ENCODE measurements around the gene SLC35D3. TPM values are rescaled to one million over a fixed set of nuclear protein-coding genes. Genes with fewer than 3 reads are reported as not detected.

SLC35D3 gene
- total and polyA plus RNA-seq, 4 experiments from 2014 or later = not detected

GRCh38 chr6:136889271-136890193 lies 32.6 kb upstream of the SLC35D3 start:
- no peaks in the 10 kb centered on the region for H3K4me1 ChIP-seq (ENCODE audit: insufficient read depth, low read length)
- no peaks in the 10 kb centered on the region for H3K27me3 Mint-ChIP-seq
- no peak overlapping the region for H3K27ac Mint-ChIP-seq
- ChIA-PET CTCF (ENCODE audit: partially characterized antibody) (interaction anchor here (2.5 kb wide), 1 partner anchor 245 kb away, joined by 5 read pairs; no protein-coding TSS in a partner anchor), POLR2A (ENCODE audit: partially characterized antibody) (no interaction called here)
- intact Hi-C loops (cut with micrococcal nuclease) = no loop called here
- no peak overlapping the region for H3K27ac ChIP-seq (ENCODE audit: low read depth, low read length)
- H3K4me3 Mint-ChIP-seq = no peak overlapping the region
- peaks cover 7 to 29% of the 10 kb centered on the region in 2 donors for H3K36me3 Mint-ChIP-seq
- no peaks in the 10 kb centered on the region for H3K27me3 ChIP-seq (ENCODE audit: insufficient read depth, low read length)
- no peaks in the 10 kb centered on the region for H3K9me3 Mint-ChIP-seq
- DNase-seq = no peak
- no peaks in the 10 kb centered on the region for H3K9me3 ChIP-seq (ENCODE audit: control insufficient read depth in 1 of 2, low read length in 2 of 2)
- H3K4me1 Mint-ChIP-seq = no peaks in the 10 kb centered on the region
- H3K36me3 ChIP-seq (ENCODE audit: insufficient read depth, low read length) = no peaks in the 10 kb centered on the region
- H3K4me3 ChIP-seq (ENCODE audit: low read length in 2 of 2) = no peak overlapping the region

- POLR2A ChIA-PET (ENCODE audit: partially characterized antibody) = no interaction called here
- Mint-ChIP-seq H3K27ac (peak overlapping the region in 1 of 7 donors; percentile 31), H3K36me3 (peaks cover 7 to 29% of the 10 kb centered on the region in 2 donors)
These were observed 31.8 kb upstream of the SLC35D3 start for GRCh38 chr6:136890194-136890839.

GRCh38 chr6:136890986-136891385 lies 31.1 kb upstream of the SLC35D3 start:
- H3K4me3 ChIP-seq (ENCODE audit: low read length in 2 of 2) = no peak overlapping the region
- ChIA-PET POLR2A (ENCODE audit: partially characterized antibody) (no interaction called here), CTCF (ENCODE audit: partially characterized antibody) (no interaction called here)
- peaks cover 7 to 25% of the 10 kb centered on the region in 2 donors for H3K36me3 Mint-ChIP-seq
- H3K4me3 Mint-ChIP-seq = no peak overlapping the region
- H3K27ac ChIP-seq (ENCODE audit: low read depth, low read length) = no peak overlapping the region
- no peaks in the 10 kb centered on the region for H3K4me1 ChIP-seq (ENCODE audit: insufficient read depth, low read length)
- no peaks in the 10 kb centered on the region for H3K27me3 Mint-ChIP-seq
- H3K27me3 ChIP-seq (ENCODE audit: insufficient read depth, low read length) = no peaks in the 10 kb centered on the region
- H3K27ac Mint-ChIP-seq = no peak overlapping the region
- H3K9me3 ChIP-seq (ENCODE audit: control insufficient read depth in 1 of 2, low read length in 2 of 2) = no peaks in the 10 kb centered on the region
- DNase-seq = no peak
- H3K36me3 ChIP-seq (ENCODE audit: insufficient read depth, low read length) = no peaks in the 10 kb centered on the region
- intact Hi-C loops (cut with micrococcal nuclease) = no loop called here
- no peaks in the 10 kb centered on the region for H3K9me3 Mint-ChIP-seq
- H3K4me1 Mint-ChIP-seq = no peaks in the 10 kb centered on the region

More at GRCh38 chr6:136890194-136890839, 31.8 kb upstream of the SLC35D3 start:
- CTCF ChIA-PET (ENCODE audit: partially characterized antibody) = interaction anchor here (2.5 kb wide), 1 partner anchor 245 kb away, joined by 5 read pairs; no protein-coding TSS in a partner anchor
- H3K27me3 ChIP-seq (ENCODE audit: insufficient read depth, low read length) = no peaks in the 10 kb centered on the region
- intact Hi-C loops (cut with micrococcal nuclease) = no loop called here
- no peak for DNase-seq
- H3K4me3 ChIP-seq (ENCODE audit: low read length in 2 of 2) = no peak overlapping the region
- Mint-ChIP-seq H3K9me3 (no peaks in the 10 kb centered on the region), H3K27me3 (no peaks in the 10 kb centered on the region), H3K4me1 (no peaks in the 10 kb centered on the region), H3K4me3 (no peak overlapping the region)
- H3K27ac ChIP-seq (ENCODE audit: low read depth, low read length) = no peak overlapping the region
- H3K36me3 ChIP-seq (ENCODE audit: insufficient read depth, low read length) = no peaks in the 10 kb centered on the region
- no peaks in the 10 kb centered on the region for H3K4me1 ChIP-seq (ENCODE audit: insufficient read depth, low read length)
- H3K9me3 ChIP-seq (ENCODE audit: control insufficient read depth in 1 of 2, low read length in 2 of 2) = no peaks in the 10 kb centered on the region

GRCh38 chr6:136893187-136893586 lies 28.9 kb upstream of the SLC35D3 start:
- no peak overlapping the region for H3K4me3 ChIP-seq (ENCODE audit: low read length in 2 of 2)
- POLR2A ChIA-PET (ENCODE audit: partially characterized antibody) = no interaction called here
- intact Hi-C loops (cut with micrococcal nuclease) = no loop called here
- no peaks in the 10 kb centered on the region for H3K27me3 ChIP-seq (ENCODE audit: insufficient read depth, low read length)
- peaks cover 8 to 19% of the 10 kb centered on the region in 2 donors for H3K36me3 Mint-ChIP-seq
- H3K27ac ChIP-seq (ENCODE audit: low read depth, low read length) = no peak overlapping the region
- no peak overlapping the region for H3K4me3 Mint-ChIP-seq
- peaks cover 3% of the 10 kb centered on the region for H3K36me3 ChIP-seq (ENCODE audit: insufficient read depth, low read length)
- DNase-seq = no peak
- no peak overlapping the region for H3K27ac Mint-ChIP-seq
- H3K9me3 ChIP-seq (ENCODE audit: control insufficient read depth in 1 of 2, low read length in 2 of 2) = no peaks in the 10 kb centered on the region
- H3K9me3 Mint-ChIP-seq = no peaks in the 10 kb centered on the region
- H3K27me3 Mint-ChIP-seq = no peaks in the 10 kb centered on the region
- no peaks in the 10 kb centered on the region for H3K4me1 ChIP-seq (ENCODE audit: insufficient read depth, low read length)
- CTCF ChIA-PET (ENCODE audit: partially characterized antibody) = interaction anchor here (1.1 kb wide), 1 partner anchor 76 kb away, joined by 3 read pairs; no protein-coding TSS in a partner anchor
- no peaks in the 10 kb centered on the region for H3K4me1 Mint-ChIP-seq

GRCh38 chr6:136895901-136896300 lies 26.2 kb upstream of the SLC35D3 start:
- H3K36me3 ChIP-seq (ENCODE audit: insufficient read depth, low read length) = peaks cover 9% of the 10 kb centered on the region
- Mint-ChIP-seq H3K36me3 (peaks cover 20 to 22% of the 10 kb centered on the region in 2 donors), H3K9me3 (no peaks in the 10 kb centered on the region), H3K4me3 (no peak overlapping the region), H3K27me3 (no peaks in the 10 kb centered on the region), H3K27ac (no peak overlapping the region), H3K4me1 (no peaks in the 10 kb centered on the region)
- no peaks in the 10 kb centered on the region for H3K4me1 ChIP-seq (ENCODE audit: insufficient read depth, low read length)
- CTCF ChIA-PET (ENCODE audit: partially characterized antibody) = no interaction called here
- H3K27me3 ChIP-seq (ENCODE audit: insufficient read depth, low read length) = no peaks in the 10 kb centered on the region
- intact Hi-C loops (cut with micrococcal nuclease) = no loop called here
- DNase-seq = no peak
- H3K27ac ChIP-seq (ENCODE audit: low read depth, low read length) = no peak overlapping the region
- H3K4me3 ChIP-seq (ENCODE audit: low read length in 2 of 2) = no peak overlapping the region
- POLR2A ChIA-PET (ENCODE audit: partially characterized antibody) = no interaction called here
- H3K9me3 ChIP-seq (ENCODE audit: control insufficient read depth in 1 of 2, low read length in 2 of 2) = no peaks in the 10 kb centered on the region

- Mint-ChIP-seq H3K4me3 (no peak overlapping the region), H3K4me1 (no peaks in the 10 kb centered on the region), H3K27ac (no peak overlapping the region), H3K27me3 (no peaks in the 10 kb centered on the region), H3K36me3 (peaks cover 28 to 32% of the 10 kb centered on the region in 2 donors), H3K9me3 (no peaks in the 10 kb centered on the region)
- ChIA-PET CTCF (ENCODE audit: partially characterized antibody) (interaction anchor here (0.5 to 0.9 kb wide), 2 partner anchors 42 to 52 kb away, joined by 3 read pairs; no protein-coding TSS in a partner anchor), POLR2A (ENCODE audit: partially characterized antibody) (no interaction called here)
- no peaks in the 10 kb centered on the region for H3K9me3 ChIP-seq (ENCODE audit: control insufficient read depth in 1 of 2, low read length in 2 of 2)
- H3K4me1 ChIP-seq (ENCODE audit: insufficient read depth, low read length) = no peaks in the 10 kb centered on the region
- H3K27ac ChIP-seq (ENCODE audit: low read depth, low read length) = no peak overlapping the region
- no peak for DNase-seq
- H3K27me3 ChIP-seq (ENCODE audit: insufficient read depth, low read length) = no peaks in the 10 kb centered on the region
- peaks cover 9% of the 10 kb centered on the region for H3K36me3 ChIP-seq (ENCODE audit: insufficient read depth, low read length)
- intact Hi-C loops (cut with micrococcal nuclease) = no loop called here
- H3K4me3 ChIP-seq (ENCODE audit: low read length in 2 of 2) = no peak overlapping the region
These were observed 25.0 kb upstream of the SLC35D3 start for GRCh38 chr6:136897071-136897470.

GRCh38 chr6:136901212-136901784 lies 20.8 kb upstream of the SLC35D3 start:
- no peak overlapping the region for H3K27ac ChIP-seq (ENCODE audit: low read depth, low read length)
- H3K27me3 ChIP-seq (ENCODE audit: insufficient read depth, low read length) = no peaks in the 10 kb centered on the region
- Mint-ChIP-seq H3K27me3 (no peaks in the 10 kb centered on the region), H3K4me3 (no peak overlapping the region), H3K36me3 (peaks cover 26 to 36% of the 10 kb centered on the region in 2 donors), H3K9me3 (no peaks in the 10 kb centered on the region), H3K4me1 (no peaks in the 10 kb centered on the region), H3K27ac (peak overlapping the region in 1 of 7 donors; percentile 9)
- no peak for DNase-seq
- ChIA-PET POLR2A (ENCODE audit: partially characterized antibody) (no interaction called here), CTCF (ENCODE audit: partially characterized antibody) (no interaction called here)
- no peaks in the 10 kb centered on the region for H3K4me1 ChIP-seq (ENCODE audit: insufficient read depth, low read length)
- no peaks in the 10 kb centered on the region for H3K9me3 ChIP-seq (ENCODE audit: control insufficient read depth in 1 of 2, low read length in 2 of 2)
- no peak overlapping the region for H3K4me3 ChIP-seq (ENCODE audit: low read length in 2 of 2)
- H3K36me3 ChIP-seq (ENCODE audit: insufficient read depth, low read length) = peaks cover 9% of the 10 kb centered on the region
- intact Hi-C loops (cut with micrococcal nuclease) = no loop called here
